Stimulated activated CD4-positive, alpha-beta T cell treated with anti-CD3 and anti-CD28 coated beads, TNF-alpha, amount 100 ng/mL, for 1 hour (primary cell): ENCODE measurements around the gene KCNMB4.

ENCODE experiments used
- DNase-seq, 3 donors: peaks; one replicate each; pipeline ENCODE4 v3.0.0-alpha.2; 2020; ENCODE audit warnings: low read depth in 3 of 3, low spot score in 1 of 3

KCNMB4 gene, protein sequence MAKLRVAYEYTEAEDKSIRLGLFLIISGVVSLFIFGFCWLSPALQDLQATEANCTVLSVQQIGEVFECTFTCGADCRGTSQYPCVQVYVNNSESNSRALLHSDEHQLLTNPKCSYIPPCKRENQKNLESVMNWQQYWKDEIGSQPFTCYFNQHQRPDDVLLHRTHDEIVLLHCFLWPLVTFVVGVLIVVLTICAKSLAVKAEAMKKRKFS

GRCh38 chr12:70365648-70366518 is at the start of gene KCNMB4:
KCNMB4 (plus strand) TSS chr12:70366290; CDS start chr12:70366735, 445 bp downstream.
- DNase-seq: peak in 2 of 3 donors; percentile 57 to 70

- no peak for DNase-seq
Measured at GRCh38 chr12:70317781-70318180, 48.3 kb upstream of the KCNMB4 start.

- no peak for DNase-seq
Measured at GRCh38 chr12:70319605-70320004, 46.5 kb upstream of the KCNMB4 start.

DNA sequence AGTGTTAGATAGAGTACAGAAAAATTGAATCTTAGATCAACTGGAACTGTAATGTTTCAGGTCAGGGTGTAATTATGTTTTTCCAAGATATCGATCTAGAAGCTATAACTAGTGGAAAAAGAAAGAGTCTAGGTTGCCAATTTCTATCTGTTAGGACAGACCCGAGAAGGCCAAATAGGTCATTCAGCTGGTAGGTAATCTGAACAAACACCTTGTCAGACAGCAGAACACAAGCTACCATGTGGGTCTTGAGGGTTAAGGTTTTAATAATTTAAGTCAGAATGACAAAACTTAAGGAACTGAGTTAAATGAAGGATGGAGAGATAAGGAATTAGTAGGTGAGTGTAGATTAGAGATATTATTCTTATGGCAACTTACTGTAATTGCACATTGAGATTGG is 44.9 kb upstream of the KCNMB4 start:
- no peak for DNase-seq

DNA sequence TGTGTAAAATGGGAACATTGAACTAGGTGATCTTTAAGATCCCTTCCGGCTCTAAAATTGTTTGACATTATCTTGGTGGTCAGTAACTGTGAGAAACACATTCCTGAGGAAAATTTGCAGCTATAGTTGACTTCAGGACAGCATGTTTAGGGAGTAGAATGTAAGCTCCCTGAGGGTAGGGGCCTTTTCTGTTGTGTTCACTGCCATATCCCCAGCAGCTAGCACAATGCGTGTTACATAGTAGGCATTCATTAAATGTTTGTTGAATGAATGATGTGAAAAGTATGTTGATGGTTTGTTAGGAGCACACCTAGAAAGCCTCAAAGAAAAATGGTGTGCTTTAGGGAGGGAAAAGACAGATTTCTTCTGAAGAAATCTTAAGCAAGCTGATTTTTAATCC is 38.5 kb upstream of the KCNMB4 start:
- no peak for DNase-seq

DNA sequence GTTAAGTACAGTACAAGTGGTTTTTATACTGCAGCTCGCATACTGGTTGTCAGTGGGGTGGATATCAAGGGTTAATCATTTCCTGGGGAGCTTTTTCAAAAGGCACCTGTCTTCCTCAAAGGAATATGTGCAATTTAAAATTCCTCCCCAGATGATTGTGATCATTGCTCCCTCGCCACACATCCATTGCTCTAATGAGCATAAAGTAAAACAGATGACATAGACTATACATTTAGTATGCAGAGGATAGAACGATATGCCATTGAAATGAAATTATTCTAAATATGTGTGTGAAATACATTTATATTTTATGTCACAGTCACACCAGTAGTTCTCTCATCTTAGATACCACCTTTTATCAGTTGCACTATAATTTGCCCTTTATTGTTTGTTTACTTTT is 36.4 kb upstream of the KCNMB4 start:
- DNase-seq: no peak

DNA sequence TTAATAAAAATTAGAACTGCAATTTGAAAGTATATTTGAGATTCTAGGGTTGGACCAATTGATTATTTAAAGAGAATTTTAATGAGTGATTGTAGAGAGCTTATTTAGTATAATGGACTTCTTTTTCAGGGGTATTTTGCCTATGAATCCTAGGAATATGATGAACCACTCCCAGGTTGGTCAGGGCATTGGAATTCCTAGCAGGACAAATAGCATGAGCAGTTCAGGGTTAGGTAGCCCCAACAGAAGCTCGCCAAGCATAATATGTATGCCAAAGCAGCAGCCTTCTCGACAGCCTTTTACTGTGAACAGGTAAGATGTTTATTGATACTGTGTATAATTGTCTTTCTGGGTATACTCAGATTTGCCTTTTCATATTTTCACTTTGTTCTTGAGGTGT is 35.9 kb upstream of the KCNMB4 start:
- no peak for DNase-seq

DNA sequence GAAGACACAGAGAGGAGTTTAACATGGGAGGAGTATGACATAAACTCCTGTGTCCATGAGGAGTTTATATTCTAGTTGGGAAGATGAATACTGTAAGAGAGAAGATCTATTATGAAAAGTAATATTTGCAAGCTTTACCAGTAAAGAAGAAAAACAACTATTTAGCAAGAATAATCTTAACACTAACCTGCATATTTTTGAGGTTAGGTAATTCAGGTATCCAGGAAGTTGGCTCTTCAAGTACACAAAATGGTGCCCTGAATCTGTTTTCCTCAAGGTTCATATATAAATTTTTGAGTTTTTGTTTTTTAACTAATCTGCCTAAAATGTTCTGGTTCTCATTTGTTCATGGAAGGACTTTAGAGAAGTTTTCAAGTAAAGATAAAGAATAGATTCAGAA is 33.9 kb upstream of the KCNMB4 start:
- no peak for DNase-seq

DNA sequence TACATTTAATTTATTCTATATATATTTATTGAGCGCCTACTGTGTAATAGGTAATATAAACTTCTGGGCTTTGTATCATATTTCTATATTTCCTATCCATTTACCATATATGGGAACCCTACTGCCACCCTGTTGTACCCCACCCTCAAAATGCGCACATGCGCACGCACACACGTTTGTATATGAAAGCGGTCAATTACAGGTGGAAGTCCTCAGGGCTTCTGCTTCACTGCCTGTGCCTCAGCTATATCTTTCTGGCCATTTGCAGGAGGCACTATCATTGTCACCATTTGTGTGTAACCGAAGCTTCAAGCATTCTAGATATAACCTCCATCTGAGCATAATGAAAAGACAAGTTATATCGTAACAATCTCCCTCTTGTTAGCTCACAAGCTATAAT is 31.3 kb upstream of the KCNMB4 start:
- no peak for DNase-seq

- DNase-seq: no peak
Measured at GRCh38 chr12:70338531-70338930, 27.6 kb upstream of the KCNMB4 start.

- no peak for DNase-seq
Measured at GRCh38 chr12:70351076-70351475, 15.0 kb upstream of the KCNMB4 start.

- no peak for DNase-seq
Measured at GRCh38 chr12:70353780-70354660, 12.1 kb upstream of the KCNMB4 start.

DNA sequence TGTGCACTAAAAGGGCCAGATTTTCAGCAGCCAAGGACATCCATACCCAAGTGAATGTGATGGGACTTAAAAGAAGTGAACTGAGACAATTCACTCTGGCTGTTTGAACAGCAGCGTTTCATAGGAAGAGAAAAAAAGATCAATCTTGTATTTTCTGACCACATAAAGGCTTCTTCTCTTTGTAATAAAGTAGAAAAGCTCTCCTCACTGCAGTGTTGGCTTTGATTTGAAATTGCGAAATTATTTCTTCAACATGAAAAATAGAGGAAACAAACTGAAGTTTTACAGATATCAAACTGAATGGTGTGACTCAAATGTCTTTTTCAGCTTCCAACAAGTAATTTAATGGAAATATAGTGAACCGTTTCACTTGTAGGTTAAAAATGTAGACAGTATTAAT is 11.3 kb upstream of the KCNMB4 start:
- DNase-seq: no peak

GRCh38 chr12:70355972-70356371 is 10.1 kb upstream of the KCNMB4 start:
- DNase-seq: no peak

GRCh38 chr12:70359458-70360197 is 6.5 kb upstream of the KCNMB4 start:
- no peak for DNase-seq

- DNase-seq: no peak
Measured at GRCh38 chr12:70360218-70360617, 5.9 kb upstream of the KCNMB4 start.

- DNase-seq: no peak
Measured at GRCh38 chr12:70364695-70365397, 1.2 kb upstream of the KCNMB4 start.

DNA sequence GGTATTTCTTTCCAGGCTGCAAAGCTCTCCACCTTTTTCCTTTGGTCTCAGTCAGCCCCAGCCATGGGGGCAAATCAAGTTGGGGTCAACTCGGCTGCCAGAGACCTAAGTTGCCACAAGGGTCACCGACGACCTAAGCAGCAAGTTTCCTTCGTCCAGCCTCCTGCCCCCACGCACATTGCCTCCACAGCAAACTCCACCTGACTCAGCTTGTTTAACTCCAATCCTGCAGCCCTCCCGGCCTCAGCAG is 767 bp upstream of the KCNMB4 start:
- DNase-seq: no peak

GRCh38 chr12:70366581-70367257 is 629 bp downstream of the KCNMB4 start:
- DNase-seq: peak in 2 of 3 donors; percentile 27 to 33
